H1 (cell line): Measurements from ENCODE around the gene CRYBA4. TPM values are rescaled to one million over a fixed set of nuclear protein-coding genes. Genes with fewer than 3 reads are reported as not detected.

Experiments
- polyA plus RNA-seq, 7 experiments: library from polyadenylated mRNA; depleted of rRNA in 3 of 7; stranded (reverse) in 5 of 7; unstranded in 2 of 7; fragments of >200 nt in 5 of 7; fragments of 200-250 nt in 2 of 7; gene quantifications; 1 replicate in 5 of 7; 2 replicates in 1 of 7; 4 replicates in 1 of 7; pipeline versions ENCODE4 v1.2.1 to v1.2.3, GENCODE V29; 2011 to 2013; ENCODE audit warnings: missing spikeins in 2 of 7, mixed read lengths in 2 of 7
- small RNA-seq: library from polyadenylated mRNA; stranded (forward); fragments of <200 nt; extraction: miRNeasy Mini kit (QIAGEN cat#:217004); gene quantifications from one replicate; pipeline ENCODE3, GENCODE V24; 2013; ENCODE audit not compliant: insufficient read depth
- total RNA-seq: library from RNA; stranded (reverse); fragmentation: NEBNext Ultra II Directional; extraction: Animal tissue kit (Norgen Biotek cat#: 25700); gene quantifications from 2 replicates; pipeline ENCODE4 v1.2.1, GENCODE V29; 2021

Gene CRYBA4
- total and polyA plus RNA-seq, 2 of the 8 experiments (the other 6 are each of a cell fraction or from before 2014, with no cell fraction given) = 0.67 to 3.1 TPM

Small RNA genes lying within 50 kb of the gene (small RNA-seq; reads per million reads assigned to genes)
- gene RF01874 = not detected

Other genes with a start within 250 kb of the CRYBA4 start
- 11.0 and 11.1 TPM in 2 replicates for gene ASPHD2, start 192.7 kb upstream of the CRYBA4 start, total RNA-seq
- 7.2 and 8.1 TPM in 2 replicates for gene ASPHD2, start 192.7 kb upstream of the CRYBA4 start, polyA plus RNA-seq (2011; rRNA removed)
- 32.9 and 35.2 TPM in 2 replicates for gene HPS4, start 138.2 kb upstream of the CRYBA4 start, total RNA-seq
- gene HPS4, start 138.2 kb upstream of the CRYBA4 start, polyA plus RNA-seq (2011; rRNA removed) = 28.0 and 35.3 TPM in 2 replicates
- gene SRRD, start 138.1 kb upstream of the CRYBA4 start, total RNA-seq = 25.3 and 26.3 TPM in 2 replicates
- gene SRRD, start 138.1 kb upstream of the CRYBA4 start, polyA plus RNA-seq (2011; rRNA removed) = 9.9 and 17.1 TPM in 2 replicates
- gene TFIP11, start 109.5 kb upstream of the CRYBA4 start, total RNA-seq = 23.9 and 28.3 TPM in 2 replicates
- gene TFIP11, start 109.5 kb upstream of the CRYBA4 start, polyA plus RNA-seq (2011; rRNA removed) = 18.1 and 18.4 TPM in 2 replicates
- 58.8 and 62.1 TPM in 2 replicates for gene TPST2, start 31.8 kb upstream of the CRYBA4 start, total RNA-seq
- gene TPST2, start 31.8 kb upstream of the CRYBA4 start, polyA plus RNA-seq (2011; rRNA removed) = 143 and 162 TPM in 2 replicates
- 1.7 and 4.2 TPM in 2 replicates for gene CRYBB1, start 3.9 kb upstream of the CRYBA4 start, total RNA-seq
- 6.0 and 7.2 TPM in 2 replicates for gene CRYBB1, start 3.9 kb upstream of the CRYBA4 start, polyA plus RNA-seq (2011; rRNA removed)
- 33.8 and 36.0 TPM in 2 replicates for gene MIAT, start 35.6 kb downstream of the CRYBA4 start, total RNA-seq
- 27.6 and 38.3 TPM in 2 replicates for gene MIAT, start 35.6 kb downstream of the CRYBA4 start, polyA plus RNA-seq (2011; rRNA removed)